ENCODE measurements around the gene TMEM255B.

Gene TMEM255B

DNA sequence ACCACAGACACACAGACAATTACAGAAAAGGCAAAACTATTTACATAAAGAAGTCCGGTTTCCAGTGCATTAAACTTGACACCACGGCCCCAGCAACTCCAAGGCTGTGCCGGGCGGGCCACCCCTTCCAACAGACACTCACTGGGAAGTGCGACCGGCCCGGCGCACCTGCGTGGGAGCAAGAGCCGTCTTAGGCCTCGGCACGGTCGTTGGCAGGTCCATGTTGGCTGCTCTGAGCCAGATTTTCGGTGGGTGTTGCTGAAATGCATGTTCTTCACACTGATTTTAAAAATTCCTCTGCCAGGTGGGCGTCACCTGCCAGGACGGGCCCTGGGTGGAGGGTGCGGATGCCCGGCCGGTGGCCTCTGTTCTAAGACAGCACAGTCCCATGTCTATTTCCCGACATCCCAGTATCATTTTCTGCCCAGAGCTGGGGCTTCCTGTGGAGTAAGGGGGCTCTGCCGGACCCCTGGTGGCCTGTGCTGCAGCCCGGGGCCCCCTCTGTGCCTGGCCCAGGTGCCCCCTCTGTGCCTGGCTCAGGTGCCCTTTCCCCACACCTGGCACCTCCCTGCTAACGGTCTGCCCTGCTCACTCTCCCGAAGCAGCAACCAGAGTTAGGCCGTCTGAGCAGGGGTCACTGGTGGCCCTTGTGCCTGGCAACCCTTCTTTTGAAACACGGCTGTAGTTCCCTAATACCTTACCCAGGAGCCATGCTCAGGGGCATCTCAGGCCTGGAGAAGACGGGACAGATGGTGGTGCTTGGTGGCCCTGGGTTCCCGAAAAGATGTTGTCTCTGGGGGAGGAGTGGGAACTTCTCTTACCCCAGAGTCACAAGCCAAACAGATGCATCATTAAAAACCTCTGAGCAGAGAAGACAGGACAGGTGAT, 9.2 kb downstream of the TMEM255B start:
- DNase-seq (ENCODE audit: low spot score) = no peak

DNA sequence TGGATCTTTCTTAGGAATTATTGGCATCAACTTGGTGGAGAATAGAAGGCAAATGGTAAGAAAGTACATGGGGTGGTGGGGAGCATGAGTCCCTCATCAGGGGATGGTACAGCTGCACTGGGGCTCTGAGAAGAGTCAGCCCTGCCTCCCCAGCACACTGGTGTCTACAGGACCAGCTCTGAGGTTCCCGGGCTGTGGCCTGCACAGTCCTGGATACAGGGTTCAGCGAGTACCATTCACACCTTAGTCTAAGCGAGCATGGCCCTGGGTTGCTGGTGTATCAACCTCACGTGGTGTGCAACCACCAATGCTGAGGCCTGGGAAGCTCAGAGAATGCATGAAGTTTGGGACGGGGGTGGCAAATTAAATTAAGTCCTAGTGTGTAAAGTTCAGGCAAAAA, 10.1 kb downstream of the TMEM255B start:
- DNase-seq (ENCODE audit: low spot score) = no peak

DNA sequence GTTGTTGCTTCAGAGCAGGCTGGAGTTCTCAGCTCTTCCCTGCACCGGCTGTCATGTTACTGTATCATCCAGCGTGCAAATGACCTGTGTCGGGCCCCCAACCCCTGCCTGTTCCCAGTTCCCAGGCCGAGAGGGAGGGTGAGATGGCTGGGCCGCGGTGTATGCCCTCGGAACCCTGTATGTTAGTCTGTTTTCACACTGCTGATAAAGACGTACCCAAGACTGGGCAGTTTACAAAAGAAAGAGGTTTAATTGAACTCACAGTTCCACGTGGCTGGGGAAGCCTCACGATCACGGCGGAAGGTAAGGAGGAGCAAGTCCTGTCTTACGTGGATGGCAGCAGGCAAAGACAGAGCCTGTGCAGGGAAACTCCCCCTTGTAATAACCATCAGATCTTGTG, 10.9 kb downstream of the TMEM255B start:
- DNase-seq (ENCODE audit: low spot score) = no peak

DNA sequence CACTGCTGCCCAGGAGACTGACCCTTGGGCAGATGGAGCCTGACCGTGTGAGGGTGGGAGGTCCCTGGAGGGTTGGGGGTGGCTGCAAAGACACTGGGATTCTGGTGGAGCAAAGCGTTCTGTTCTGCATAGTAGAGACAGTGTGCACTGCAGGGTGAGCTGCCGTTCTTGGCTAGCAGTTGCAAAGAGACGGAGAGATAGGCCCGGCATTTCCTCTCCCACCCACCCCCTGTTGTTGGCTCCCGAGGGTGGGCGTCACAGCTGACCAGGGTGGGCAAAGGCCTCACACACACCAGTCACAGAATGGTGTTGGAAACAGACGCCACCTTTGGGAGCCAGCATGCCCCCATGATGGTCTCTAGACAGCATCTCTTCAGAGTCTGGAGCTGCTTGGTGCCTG, 11.4 kb downstream of the TMEM255B start:
- no peak for DNase-seq (ENCODE audit: low spot score)

DNA sequence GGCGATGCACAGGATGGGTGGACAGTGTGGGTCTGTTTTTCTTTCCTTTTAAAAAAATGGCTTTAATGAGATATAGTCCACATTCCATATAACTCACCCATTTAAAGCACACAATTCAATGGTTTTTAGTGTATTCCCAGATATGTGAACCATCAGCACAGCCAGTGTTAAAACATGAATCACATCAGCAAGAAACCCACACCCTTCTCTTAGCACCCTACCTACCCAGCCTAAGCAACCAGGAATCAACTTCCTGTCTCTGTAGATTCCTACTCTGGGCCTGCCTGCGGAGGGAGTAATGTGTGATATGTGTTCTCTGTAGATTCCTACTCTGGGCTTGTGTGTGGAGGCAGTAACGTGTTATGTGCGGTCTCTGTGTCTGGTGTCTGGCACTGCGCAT, 11.9 kb downstream of the TMEM255B start:
- no peak for DNase-seq (ENCODE audit: low spot score)

DNA sequence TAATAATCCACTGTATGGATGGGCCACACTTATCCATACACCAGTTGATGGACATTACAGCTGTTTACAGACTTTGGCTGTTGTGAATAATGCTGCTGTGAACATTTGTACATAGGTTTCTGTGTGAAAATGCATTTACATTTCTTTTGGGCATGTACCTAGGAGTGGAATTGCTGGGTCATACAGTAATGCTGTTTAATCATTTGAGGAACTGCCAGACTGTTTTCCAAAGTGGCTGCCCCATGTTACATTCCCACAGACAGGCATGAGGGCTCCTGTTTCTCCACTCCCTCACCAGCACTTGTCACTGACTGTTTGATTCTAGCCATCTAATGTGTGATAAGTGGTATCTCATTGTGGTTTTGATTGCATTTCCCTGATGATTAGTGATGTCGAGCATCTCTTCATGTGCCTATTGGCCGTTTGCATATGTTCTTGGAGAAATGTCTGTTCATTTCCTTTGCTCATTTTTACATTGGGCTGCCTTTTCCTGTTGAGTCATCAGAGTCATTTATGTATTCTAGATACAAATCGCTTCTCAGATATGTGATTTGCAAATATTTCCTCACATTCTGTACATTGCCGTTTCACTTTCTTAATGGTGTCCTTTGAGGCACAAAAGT, 12.8 kb downstream of the TMEM255B start:
- no peak for DNase-seq (ENCODE audit: low spot score)

DNA sequence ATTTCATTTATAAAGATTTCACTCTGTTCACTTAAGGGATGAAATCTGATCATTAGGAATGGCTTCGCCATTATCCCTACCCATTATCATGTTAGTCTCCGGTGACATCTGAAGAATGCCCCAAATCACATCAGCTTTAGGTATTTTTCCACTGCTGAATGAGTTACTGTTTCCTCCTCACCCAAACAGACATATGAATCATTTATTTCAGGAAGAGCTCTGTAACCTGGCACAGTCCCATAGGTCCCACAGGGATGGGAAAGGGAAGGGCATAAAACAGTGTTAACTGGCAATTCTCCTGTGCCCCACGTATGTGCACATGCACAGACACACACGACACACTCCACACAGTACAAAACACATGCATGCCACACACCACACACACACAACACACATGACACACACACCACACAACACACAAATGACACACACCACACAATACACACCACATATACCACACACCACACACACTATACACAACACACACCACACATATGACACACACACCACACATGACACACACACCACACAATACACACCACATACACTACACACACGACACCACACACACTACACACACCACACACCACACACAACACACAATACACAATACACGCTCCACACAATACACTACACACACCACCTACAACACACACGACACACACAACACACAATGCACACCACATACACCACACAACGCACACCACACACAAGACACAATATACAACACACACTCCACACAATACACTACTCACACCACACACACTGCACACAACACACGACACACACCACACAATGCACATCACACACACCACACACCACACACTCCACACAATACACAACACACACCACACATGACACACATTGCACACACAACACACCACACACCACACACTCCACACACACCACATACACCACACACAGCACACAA, 15.4 kb downstream of the TMEM255B start:
- DNase-seq (ENCODE audit: low spot score) = no peak

DNA sequence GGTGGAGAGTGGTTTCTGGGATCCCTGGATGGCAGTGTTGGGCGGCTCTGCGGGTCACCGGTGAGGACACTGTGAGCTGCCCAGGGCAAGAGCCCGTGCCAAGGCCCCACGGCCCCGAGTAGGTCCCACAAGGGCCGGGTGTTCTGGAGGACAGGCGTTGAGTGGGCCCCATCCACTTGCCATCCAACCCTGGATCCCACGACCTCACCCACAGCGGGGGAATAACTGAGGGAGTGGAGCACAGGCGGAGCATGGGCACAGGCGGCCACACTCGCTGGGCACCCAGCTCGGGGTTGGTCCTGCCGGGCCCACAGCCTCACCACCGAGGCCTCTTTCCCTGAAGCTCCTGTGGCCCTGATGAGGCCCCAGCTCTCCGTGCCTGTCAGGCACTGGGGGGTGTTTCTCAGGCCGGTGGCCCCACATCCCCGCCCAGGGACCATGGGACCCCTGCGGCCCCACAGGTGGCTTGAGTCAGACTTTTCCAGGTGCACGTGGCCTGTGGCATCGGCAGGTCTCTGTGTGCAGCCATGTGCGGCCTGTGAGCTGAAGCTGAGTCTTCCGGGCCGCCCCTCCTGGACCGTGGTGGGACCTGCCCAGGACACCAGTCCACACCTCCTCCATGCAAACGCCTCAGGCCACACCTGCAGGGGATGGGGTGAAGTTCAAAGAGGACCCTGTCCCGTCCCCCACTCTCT, 16.6 kb downstream of the TMEM255B start:
- DNase-seq (ENCODE audit: low spot score) = no peak

DNA sequence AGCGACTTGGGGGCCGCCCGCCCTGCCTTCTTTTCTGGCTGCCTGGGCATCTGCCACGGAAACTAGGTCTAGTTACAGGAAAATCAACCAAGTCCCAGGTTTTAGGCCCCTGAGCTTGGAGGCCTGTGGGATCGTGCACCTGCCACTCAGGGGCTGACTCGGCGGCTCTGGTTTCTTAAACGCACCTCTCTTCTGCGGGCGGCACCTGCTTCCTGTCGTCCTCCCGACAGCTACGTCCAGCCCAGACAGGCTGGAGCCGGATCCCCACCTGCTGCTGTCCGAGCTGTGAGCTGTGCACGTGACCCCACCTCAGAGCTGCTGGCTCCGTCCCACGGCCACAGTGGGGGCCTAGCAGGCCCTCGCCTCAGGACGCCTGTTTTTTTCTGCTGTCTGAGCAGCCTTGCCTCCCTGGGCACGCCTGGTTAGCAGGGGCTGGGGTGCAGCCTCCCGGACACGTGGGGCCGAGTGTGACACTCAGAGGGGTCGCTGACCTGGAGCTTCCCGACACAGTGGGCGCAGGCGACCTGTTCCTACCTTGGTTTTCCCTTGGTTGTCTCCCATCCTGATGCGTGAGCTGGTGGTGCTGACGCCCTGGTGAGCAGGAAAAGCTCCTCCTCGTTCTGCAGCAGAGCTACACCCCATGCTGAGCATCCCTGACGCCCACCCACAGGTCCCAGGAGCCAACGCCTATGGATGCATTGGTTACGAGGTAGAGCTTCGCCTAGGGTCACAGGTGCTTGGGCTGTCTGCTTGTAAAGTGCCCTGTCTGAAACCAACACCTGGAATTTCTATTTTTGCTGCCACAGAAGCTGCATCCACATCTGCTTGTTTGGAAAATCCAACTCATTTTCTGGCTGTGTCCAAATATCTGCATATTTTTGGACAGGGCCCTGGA, 17.5 kb downstream of the TMEM255B start:
- no peak for DNase-seq (ENCODE audit: low spot score)

DNA sequence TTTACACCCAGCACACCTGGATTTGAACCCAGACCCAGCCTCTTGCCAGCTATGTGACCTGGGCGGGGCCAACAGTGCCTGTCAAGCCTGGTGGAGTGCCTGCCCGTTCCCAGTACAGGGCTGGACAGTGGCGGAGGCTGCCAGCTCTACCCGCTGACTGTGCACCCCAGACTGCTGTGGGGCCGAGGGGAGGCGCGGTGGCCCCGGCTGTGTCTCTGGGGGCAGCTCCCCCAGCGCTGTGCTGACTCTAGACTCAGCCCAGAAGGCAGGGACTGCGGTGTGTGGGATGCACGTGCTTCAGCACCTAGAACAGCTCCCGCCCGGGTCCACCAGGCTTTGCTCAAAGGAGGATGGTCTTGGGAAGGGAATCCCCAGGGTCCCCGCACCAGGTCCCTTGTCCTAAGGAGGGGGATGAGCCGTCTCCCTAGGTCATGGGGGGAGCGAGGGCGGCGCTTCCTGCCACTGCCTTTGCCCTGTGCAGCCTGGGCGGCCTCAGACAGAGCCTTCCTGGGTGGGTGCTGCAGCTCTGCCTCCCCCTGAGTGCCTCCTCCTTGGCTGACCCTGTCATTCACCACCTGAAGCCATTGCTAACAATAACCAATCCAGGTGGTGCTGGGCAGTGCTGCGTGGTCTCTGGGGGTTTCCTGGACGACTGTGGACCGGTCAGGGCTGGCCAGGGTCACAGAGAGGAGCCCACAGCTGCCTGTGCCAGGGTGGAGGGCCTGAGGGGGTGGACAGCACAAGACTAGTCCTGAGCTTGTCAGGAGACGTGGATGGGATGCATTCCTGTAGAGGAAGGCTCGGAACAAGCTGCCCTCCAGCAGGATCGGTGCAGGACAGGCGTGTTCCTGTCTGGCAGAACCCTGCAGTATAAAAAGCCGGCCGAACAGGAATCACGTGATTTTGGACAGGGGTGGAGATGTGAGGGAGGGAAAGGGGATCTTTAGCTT, 18.6 kb downstream of the TMEM255B start:
- no peak for DNase-seq (ENCODE audit: low spot score)

DNA sequence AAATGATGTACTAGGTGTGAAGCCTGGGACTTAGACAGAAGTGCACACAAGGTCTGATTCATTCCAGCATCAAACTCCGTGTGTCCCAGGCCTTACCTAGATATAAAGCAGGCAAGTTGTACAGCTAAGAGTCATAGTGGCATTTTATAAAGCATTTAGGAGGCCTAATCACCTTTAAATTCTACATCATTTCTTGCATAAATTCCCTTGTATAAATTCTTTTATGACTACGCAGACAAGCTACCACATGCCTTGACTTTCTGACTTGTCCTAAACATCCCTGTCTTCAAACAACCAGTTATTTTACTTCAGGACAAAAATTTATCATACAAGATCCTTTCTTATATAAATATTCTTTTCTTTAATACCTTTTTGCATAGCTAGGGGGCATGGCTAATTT, 22.5 kb downstream of the TMEM255B start:
- DNase-seq (ENCODE audit: low spot score) = no peak

DNA sequence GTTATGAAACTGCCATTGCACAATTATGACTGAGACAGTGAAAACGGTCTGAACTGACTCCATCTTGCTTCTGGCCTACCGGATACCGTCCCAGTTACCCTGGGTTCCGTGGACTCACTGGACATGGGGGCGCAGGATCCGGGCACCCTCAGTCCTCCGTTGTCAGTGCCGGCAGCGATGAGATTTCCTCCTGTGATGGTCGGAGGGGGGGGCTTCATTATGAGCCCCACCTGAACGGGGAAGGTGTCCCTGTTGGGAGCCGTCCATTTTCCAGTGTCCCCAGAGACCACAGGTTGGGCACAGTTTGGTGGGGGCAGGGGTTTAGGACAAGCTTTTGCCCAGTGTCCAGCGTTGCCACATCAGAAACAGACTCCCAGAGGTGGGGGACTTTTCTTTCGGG, 23.4 kb downstream of the TMEM255B start:
- DNase-seq (ENCODE audit: low spot score) = no peak

DNA sequence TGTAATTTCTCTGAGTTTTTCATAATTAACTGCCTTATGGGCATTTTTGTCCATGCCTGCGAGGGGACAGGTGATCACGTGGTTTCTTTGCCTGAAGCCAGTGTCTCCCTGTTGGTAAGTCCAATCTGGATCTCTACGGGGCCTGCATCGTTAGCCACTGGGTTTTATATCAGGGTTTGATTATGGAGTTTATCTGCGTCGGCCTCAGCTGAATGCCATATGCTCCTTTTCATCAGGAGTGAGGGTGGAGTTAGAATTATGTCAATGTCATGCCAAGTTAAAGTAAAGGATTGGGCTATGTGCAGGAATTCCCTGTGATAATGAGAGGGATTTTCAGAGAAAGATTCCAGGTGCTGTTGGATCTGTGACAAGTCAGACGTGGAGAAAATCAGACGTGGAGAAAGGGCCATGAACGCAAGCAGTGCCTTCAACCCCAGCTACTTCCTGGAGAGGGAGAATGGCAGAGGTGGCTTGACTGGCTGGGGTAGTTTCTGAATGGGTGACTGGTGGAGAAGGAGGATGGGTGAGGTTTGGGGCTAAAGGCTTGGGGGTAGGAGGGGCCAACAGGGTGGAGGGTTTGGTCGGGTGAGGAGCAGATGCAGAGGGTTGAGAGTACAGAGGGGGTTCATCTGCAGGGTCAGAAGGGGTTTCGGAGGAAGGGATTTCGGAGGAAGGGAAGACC, 24.3 kb downstream of the TMEM255B start:
- no peak for DNase-seq (ENCODE audit: low spot score)

DNA sequence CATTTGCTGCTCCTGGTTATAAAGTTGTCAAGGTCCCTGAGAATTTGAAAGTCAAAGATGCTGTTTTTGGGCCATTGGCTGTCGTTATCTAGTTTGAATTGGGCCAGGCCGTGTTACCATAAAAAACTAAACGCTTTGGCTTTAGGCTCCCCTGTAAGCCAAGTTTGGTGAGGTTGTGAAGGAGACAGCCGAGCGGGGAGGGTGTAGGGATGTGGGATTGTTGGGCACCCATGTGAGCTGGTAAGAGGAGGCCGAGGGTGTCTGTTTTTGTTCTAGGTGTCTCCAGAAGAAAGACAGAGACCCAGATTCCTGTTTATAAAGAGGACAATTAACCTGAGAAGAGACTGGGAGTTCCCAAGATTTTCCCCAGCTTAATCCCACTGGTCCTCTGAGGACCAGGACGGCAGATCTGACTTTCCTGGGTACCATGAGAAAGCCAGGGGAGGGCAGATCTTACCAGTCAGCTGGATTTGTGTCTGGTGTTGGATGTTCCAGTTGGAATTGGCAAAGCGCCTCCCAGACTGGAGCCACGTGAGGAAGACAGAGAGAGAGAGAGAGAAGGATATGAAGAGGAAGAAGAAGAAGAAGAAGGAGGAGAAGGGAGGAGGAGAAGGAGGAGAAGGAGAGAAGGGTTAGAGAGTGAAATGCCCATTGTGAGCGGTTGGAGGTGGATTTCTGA, 25.1 kb downstream of the TMEM255B start:
- no peak for DNase-seq (ENCODE audit: low spot score)

DNA sequence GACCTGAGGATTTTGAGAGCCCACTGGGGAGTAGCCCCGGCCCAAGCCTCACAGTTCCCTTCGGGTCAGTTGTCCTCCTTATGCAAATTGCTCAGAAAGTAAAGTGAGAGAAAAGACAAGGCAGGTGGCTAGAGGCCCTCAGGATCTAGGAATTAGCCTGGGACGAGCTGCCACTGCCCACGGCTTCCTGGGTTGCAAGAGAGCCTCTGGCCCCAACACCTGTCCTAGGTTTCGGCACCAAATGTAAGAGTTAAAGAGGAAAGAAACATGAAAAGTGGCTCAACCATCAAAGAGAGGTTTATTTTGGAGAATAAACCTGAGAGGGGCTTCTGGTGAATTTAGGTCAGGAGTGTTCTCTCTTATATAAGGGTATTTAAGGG, 25.6 kb downstream of the TMEM255B start:
- DNase-seq (ENCODE audit: low spot score) = no peak

DNA sequence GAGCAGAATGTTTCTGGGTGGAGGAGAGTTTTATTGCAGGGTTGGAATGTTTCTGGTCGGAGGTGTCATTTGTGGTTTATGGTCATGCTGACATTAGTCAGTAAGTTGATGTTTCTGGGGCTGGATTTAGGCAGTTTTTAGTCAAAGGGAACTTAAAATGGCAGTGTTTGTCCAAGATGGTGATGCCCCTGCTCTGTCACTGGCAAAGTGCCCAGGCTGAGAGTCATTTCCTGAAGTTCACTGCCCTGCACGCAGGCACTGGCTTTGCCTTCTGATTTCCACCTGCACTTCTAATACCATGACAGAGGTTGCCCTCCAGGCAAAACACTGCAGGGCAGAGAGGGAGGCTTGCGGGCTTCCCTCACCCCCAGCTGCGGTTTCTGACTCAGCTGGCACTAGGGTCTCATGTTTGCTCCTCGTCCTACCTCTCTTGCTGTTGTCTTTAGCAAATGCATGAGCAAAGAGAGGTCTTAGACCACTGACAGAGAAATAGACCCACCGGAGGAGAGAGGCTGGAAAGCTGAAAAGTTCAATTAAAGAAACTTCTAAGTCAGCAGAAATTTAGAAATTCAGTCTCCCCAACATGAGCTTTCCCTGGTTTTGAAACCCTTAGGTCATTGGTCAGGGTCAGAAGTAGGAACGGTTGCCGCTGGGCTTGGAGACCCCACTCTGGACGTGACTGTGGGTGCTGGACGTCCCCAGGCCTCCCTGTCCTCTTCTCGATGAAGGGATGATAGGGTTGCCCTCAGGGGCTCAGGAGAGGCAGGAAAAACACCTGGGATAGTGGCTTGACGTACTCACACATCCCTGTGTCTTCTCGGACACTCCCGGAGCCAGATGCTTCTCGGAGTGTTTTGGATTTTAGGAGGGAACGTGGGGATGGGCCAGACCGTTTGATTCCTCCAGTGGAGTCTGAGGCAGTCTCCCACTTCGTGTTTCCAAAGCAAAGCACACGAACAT, 26.3 kb downstream of the TMEM255B start:
- no peak for DNase-seq (ENCODE audit: low spot score)

DNA sequence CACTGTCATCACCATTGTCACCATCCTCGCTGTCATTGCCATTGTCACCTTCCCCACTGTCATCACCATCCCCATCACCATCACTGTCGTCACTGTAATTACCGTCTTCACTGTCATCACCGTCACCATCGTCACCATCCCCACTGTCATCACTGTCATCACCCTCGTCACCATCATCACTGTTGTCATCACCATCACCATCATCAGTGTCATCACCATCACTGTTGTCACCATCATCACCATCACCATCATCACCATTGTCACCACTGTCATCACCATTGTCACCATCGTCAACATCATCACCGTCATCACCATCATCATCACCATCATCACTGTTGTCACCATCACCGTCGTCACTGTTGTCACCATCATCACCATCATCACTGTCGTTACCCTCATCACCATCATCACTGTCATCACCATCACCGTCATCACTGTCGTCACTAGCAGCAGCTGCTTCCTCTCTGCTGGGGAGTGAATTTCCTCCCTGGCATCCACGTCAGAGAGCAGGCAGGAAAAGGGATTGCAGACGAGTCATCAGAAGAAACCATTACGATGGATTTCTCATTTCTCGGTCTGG, 27.3 kb downstream of the TMEM255B start:
- DNase-seq (ENCODE audit: low spot score) = no peak
